Measurements from ENCODE around the gene TMEM213.
"Not testable (repeated sequence)": the region's sequence is repeated elsewhere in the genome, so short reads cannot be mapped to it uniquely, and the experiment has no call there.

TMEM213 gene
- total RNA-seq, result 0 to 0.07 (median 0) reads per million in 18 experiments

GRCh38 chr7:138797715-138798320 is at the start of gene TMEM213, which contains the start of gene ATP6V0A4:
Gene TMEM213, plus strand, starts transcription at chr7:138797994. Its CDS starts 111 bp downstream, at chr7:138798105.
Gene ATP6V0A4, minus strand, starts transcription at chr7:138798196. Its CDS starts 26,949 bp downstream, at chr7:138771247.
- no peak for DNase-seq

- DNase-seq, result no peak
Measured at GRCh38 chr7:138748666-138749065, 49.1 kb upstream of the TMEM213 start.

- no peak for DNase-seq
Measured at GRCh38 chr7:138749960-138750359, 47.8 kb upstream of the TMEM213 start.

- DNase-seq, result no peak
Measured at GRCh38 chr7:138750473-138750872, 47.3 kb upstream of the TMEM213 start.

- no peak for DNase-seq
Measured at GRCh38 chr7:138750901-138751464, 46.8 kb upstream of the TMEM213 start.

- no peak for DNase-seq
Measured at GRCh38 chr7:138752518-138753149, 45.2 kb upstream of the TMEM213 start.

- no peak for DNase-seq
Measured at GRCh38 chr7:138753150-138753518, 44.7 kb upstream of the TMEM213 start.

- no peak for DNase-seq
Measured at GRCh38 chr7:138753610-138754009, 44.2 kb upstream of the TMEM213 start.

GRCh38 chr7:138755331-138755747 is 42.5 kb upstream of the TMEM213 start:
- no peak for DNase-seq

GRCh38 chr7:138755842-138756590 is 41.8 kb upstream of the TMEM213 start:
- DNase-seq, result no peak

- no peak for DNase-seq
Measured at GRCh38 chr7:138756591-138757242, 41.1 kb upstream of the TMEM213 start.

- no peak for DNase-seq
Measured at GRCh38 chr7:138768241-138768640, 29.6 kb upstream of the TMEM213 start.

GRCh38 chr7:138770904-138771303 is 26.9 kb upstream of the TMEM213 start:
- no peak for DNase-seq

GRCh38 chr7:138773176-138773575 is 24.6 kb upstream of the TMEM213 start:
- DNase-seq, result no peak

- no peak for DNase-seq
Measured at GRCh38 chr7:138773817-138774216, 24.0 kb upstream of the TMEM213 start.

GRCh38 chr7:138776166-138776833 is 21.5 kb upstream of the TMEM213 start:
- no peak for DNase-seq

- no peak for DNase-seq
Measured at GRCh38 chr7:138781004-138781403, 16.8 kb upstream of the TMEM213 start.

- no peak for DNase-seq
Measured at GRCh38 chr7:138784692-138785091, 13.1 kb upstream of the TMEM213 start.

GRCh38 chr7:138785587-138786437 is 12.0 kb upstream of the TMEM213 start:
- DNase-seq, result no peak

- no peak for DNase-seq
Measured at GRCh38 chr7:138796038-138796615, 1.7 kb upstream of the TMEM213 start.

- DNase-seq, result not testable (repeated sequence)
Measured at GRCh38 chr7:138797046-138797445, 748 bp upstream of the TMEM213 start.
